Prostate gland (tissue), 2 donors: ENCODE data around the gene EIF4G3. TPM values are rescaled to one million over a fixed set of nuclear protein-coding genes. Genes with fewer than 3 reads are reported as not detected.

ENCODE experiments used
- DNase-seq: peaks from one replicate; pipeline ENCODE4 v3.0.0-alpha.2; 2019; ENCODE audit warnings: low spot score
- H3K27ac ChIP-seq, 2 donors: fragments of 200-600 bp; sonication (generic); 2 replicates each; pipeline ENCODE4 v1.5.1; 2017 to 2019
- H3K27me3 ChIP-seq: fragments of 200-600 bp; sonication (generic); replicated peaks from 2 replicates; pipeline ENCODE4 v1.5.1; 2019; ENCODE audit not compliant: insufficient read depth
- H3K36me3 ChIP-seq, 2 donors: fragments of 200-600 bp; sonication (generic); 1 replicate in 1 of 2; 2 replicates in 1 of 2; pipeline versions ENCODE4 v1.5.1 to v1.8.1; 2017 to 2019
- H3K4me1 ChIP-seq: fragments of 200-600 bp; sonication (generic); replicated peaks from 2 replicates; pipeline ENCODE4 v1.5.1; 2019
- H3K4me3 ChIP-seq, 2 donors: fragments of 200-600 bp; sonication (generic); 2 replicates each; pipeline ENCODE4 v1.5.1; 2017 to 2019
- H3K9me3 ChIP-seq: fragments of 200-600 bp; sonication (generic); 2 replicates; pipeline ENCODE4 v1.5.1; 2017
- POLR2A ChIP-seq: fragments of 450-650 bp; IDR thresholded peaks from one replicate; pipeline ENCODE4 v1.6.1; 2016; ENCODE audit warnings: antibody characterized with exemption, mild to moderate bottlenecking
- POLR2AphosphoS5 ChIP-seq: sonication (generic); formaldehyde crosslinking; IDR thresholded peaks from one replicate; pipeline ENCODE4 v1.6.1; 2017; ENCODE audit warnings: antibody characterized with exemption
- WGBS: methylation state at CpG from one replicate; pipeline ENCODE4 v1.1.5; 2018; 5-methylcytosine and 5-hydroxymethylcytosine counted together
- intact Hi-C: fragments of 100-400 bp; cut with DNase I; formaldehyde crosslinking; loops from one replicate; pipeline ENCODE4 v1.14.2; 2022
- total RNA-seq, 2 donors: library from RNA; depleted of rRNA; stranded (reverse); fragments of >200 nt; gene quantifications; one replicate each; pipeline ENCODE4 v1.1.0, GENCODE V29; 2016
- TF ChIP-seq, protein P1 (sequence below), 4 experiments: fragments of 200-600 bp in 2 of 4; fragments of 450-650 bp in 2 of 4; sonication (generic) in 2 of 4; IDR thresholded peaks; 1 replicate in 3 of 4; 2 replicates in 1 of 4; pipeline ENCODE4 v1.5.1; 2016 to 2019; ENCODE audit warnings: antibody characterized with exemption in 4 of 4, mild to moderate bottlenecking in 2 of 4, moderate library complexity in 2 of 4

EIF4G3 gene
- total RNA-seq, 2 donors from 2014 or later, result 28.3 to 81.1 TPM

GRCh38 chr1:21077085-21077484 lies 99.6 kb downstream of the EIF4G3 start:
- intact Hi-C loops, result no loop called here
- H3K27me3 ChIP-seq, result no peaks in the 10 kb centered on the region
- H3K4me1 ChIP-seq, result no peaks in the 10 kb centered on the region
- H3K27ac ChIP-seq, result no peak overlapping the region
- H3K4me3 ChIP-seq, result no peak overlapping the region
- TF ChIP-seq POLR2A (no peak), POLR2AphosphoS5 (no peak)
- TF ChIP-seq, protein P1, sequence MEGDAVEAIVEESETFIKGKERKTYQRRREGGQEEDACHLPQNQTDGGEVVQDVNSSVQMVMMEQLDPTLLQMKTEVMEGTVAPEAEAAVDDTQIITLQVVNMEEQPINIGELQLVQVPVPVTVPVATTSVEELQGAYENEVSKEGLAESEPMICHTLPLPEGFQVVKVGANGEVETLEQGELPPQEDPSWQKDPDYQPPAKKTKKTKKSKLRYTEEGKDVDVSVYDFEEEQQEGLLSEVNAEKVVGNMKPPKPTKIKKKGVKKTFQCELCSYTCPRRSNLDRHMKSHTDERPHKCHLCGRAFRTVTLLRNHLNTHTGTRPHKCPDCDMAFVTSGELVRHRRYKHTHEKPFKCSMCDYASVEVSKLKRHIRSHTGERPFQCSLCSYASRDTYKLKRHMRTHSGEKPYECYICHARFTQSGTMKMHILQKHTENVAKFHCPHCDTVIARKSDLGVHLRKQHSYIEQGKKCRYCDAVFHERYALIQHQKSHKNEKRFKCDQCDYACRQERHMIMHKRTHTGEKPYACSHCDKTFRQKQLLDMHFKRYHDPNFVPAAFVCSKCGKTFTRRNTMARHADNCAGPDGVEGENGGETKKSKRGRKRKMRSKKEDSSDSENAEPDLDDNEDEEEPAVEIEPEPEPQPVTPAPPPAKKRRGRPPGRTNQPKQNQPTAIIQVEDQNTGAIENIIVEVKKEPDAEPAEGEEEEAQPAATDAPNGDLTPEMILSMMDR (IDR thresholded peaks at IDR 0.05), result no peak
- no peaks in the 10 kb centered on the region for H3K9me3 ChIP-seq
- no peaks in the 10 kb centered on the region for H3K36me3 ChIP-seq
- DNase-seq, result no peak

DNA sequence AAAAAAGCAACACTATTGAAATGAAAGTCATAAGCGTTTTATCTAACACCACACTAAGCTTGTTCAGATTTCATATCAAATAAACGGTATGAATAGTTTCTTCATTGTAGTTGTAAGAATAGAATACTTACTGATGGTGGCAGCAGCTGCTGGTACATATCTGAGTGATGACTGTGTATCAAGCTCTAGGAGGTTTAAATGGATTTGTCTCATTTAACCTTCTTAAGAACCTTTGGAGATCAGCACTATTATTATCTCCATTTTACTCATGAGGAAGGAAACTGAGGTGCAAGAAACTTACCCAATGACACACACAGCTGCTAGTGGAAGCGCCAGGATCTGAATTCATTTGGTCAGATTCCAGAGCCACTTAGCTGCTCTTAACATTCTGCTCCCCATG lies 104.0 kb downstream of the EIF4G3 start:
- H3K36me3 ChIP-seq, result no peaks in the 10 kb centered on the region
- no peaks in the 10 kb centered on the region for H3K4me1 ChIP-seq
- no peak overlapping the region for H3K27ac ChIP-seq
- no peak overlapping the region for H3K4me3 ChIP-seq
- no peaks in the 10 kb centered on the region for H3K9me3 ChIP-seq
- WGBS, result 89% methylated on average over 3 of the region's 3 CpGs
- intact Hi-C loops, result no loop called here
- TF ChIP-seq POLR2A (no peak), POLR2AphosphoS5 (no peak)
- TF ChIP-seq, protein P1 (IDR thresholded peaks at IDR 0.05), result no peak
- H3K27me3 ChIP-seq, result no peaks in the 10 kb centered on the region
- DNase-seq, result no peak

- intact Hi-C loops, result no loop called here
- Histone ChIP-seq H3K36me3 (no peaks in the 10 kb centered on the region), H3K4me1 (no peaks in the 10 kb centered on the region), H3K27me3 (peaks cover 3% of the 10 kb centered on the region), H3K27ac (no peak overlapping the region), H3K4me3 (no peak overlapping the region), H3K9me3 (no peaks in the 10 kb centered on the region)
- TF ChIP-seq, protein P1 (IDR thresholded peaks at IDR 0.05), result no peak
- TF ChIP-seq POLR2AphosphoS5 (no peak), POLR2A (no peak)
- 47% methylated on average over 4 of the region's 4 CpGs for WGBS
- DNase-seq, result no peak
These were observed 107.1 kb downstream of the EIF4G3 start for GRCh38 chr1:21069549-21069948.

- Histone ChIP-seq H3K4me3 (no peak overlapping the region), H3K27ac (no peak overlapping the region), H3K36me3 (no peaks in the 10 kb centered on the region), H3K4me1 (no peaks in the 10 kb centered on the region), H3K27me3 (peaks cover 3% of the 10 kb centered on the region), H3K9me3 (no peaks in the 10 kb centered on the region)
- intact Hi-C loops, result no loop called here
- TF ChIP-seq POLR2AphosphoS5, result no peak
- no peak for DNase-seq
These were observed 107.8 kb downstream of the EIF4G3 start for GRCh38 chr1:21068937-21069336.

DNA sequence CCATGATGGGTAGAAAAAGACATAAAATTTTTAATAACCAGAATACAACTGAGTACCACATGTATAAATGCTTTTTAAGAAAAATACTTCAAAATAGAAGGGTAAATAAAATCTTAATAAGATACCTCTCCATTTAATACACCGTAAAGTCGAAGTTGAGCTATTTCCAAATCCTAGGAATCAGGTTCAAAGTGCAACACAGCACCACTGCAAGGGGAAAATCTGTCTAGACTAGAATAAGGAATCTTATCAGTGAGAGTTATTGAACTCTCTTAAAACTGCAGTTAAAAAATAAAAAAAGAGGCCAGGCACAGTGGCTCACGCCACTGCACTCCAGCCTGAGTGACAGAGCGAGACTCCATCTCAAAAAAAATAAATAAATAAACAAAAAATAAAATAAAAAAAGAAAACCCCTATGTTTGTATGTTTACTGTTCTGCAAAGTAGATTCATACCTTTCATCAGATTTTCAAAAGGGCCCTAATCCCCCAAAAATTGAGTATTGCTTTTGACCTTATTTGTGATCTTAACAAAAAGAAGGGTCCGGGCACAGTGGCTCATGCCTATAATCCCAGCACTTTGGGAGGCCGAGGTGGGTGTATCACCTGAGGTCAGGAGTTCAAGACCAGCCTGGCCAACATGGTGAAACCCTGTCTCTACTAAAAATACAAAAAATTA lies 109.0 kb downstream of the EIF4G3 start:
- Histone ChIP-seq H3K4me3 (no peak overlapping the region), H3K9me3 (no peaks in the 10 kb centered on the region), H3K4me1 (no peaks in the 10 kb centered on the region), H3K36me3 (no peaks in the 10 kb centered on the region), H3K27me3 (peaks cover 3% of the 10 kb centered on the region), H3K27ac (no peak overlapping the region)
- WGBS, result 94% methylated on average over 6 of the region's 6 CpGs
- intact Hi-C loops, result no loop called here
- TF ChIP-seq POLR2A (no peak), POLR2AphosphoS5 (no peak)
- TF ChIP-seq, protein P1 (IDR thresholded peaks at IDR 0.05), result no peak
- no peak for DNase-seq
